Muscle layer of duodenum (tissue), 2 donors: Measurements from ENCODE around the gene RASA3.
"Not testable (repeated sequence)": the region's sequence is repeated elsewhere in the genome, so short reads cannot be mapped to it uniquely, and the experiment has no call there.

Experiments used
- H3K27ac ChIP-seq: one replicate; pipeline ENCODE4 v1.7.0; 2013; ENCODE audit warnings: mild to moderate bottlenecking, low read length
- H3K27me3 ChIP-seq: one replicate; pipeline ENCODE4 v1.7.0; 2013; ENCODE audit warnings: low read depth, mild to moderate bottlenecking, control low read depth, low read length
- H3K36me3 ChIP-seq, 2 donors: one replicate each; pipeline ENCODE4 v1.7.0; 2013; ENCODE audit warnings: low read length in 2 of 2, control low read depth in 1 of 2, mild to moderate bottlenecking in 1 of 2; ENCODE audit not compliant: insufficient read depth in 2 of 2, control insufficient read depth in 1 of 2
- H3K4me1 ChIP-seq, 2 donors: one replicate each; pipeline ENCODE4 v1.7.0; 2013; ENCODE audit warnings: low read length in 2 of 2, mild to moderate bottlenecking in 2 of 2, control low read depth in 1 of 2, moderate library complexity in 1 of 2; ENCODE audit not compliant: insufficient read depth in 2 of 2, control insufficient read depth in 1 of 2
- H3K4me3 ChIP-seq, 2 donors: one replicate each; pipeline ENCODE4 v1.7.0; 2013; ENCODE audit warnings: low read length in 2 of 2, low read depth in 1 of 2, mild to moderate bottlenecking in 1 of 2
- H3K9me3 ChIP-seq, 2 donors: one replicate each; pipeline ENCODE4 v1.7.0; 2013; ENCODE audit warnings: low read length in 2 of 2, control low read depth in 1 of 2, mild to moderate bottlenecking in 1 of 2; ENCODE audit not compliant: control insufficient read depth in 1 of 2
- donor health status: healthy.

Gene RASA3

GRCh38 chr13:113995051-113995601 lies 137.3 kb downstream of the RASA3 start:
- Histone ChIP-seq H3K36me3 (peaks cover 18 to 65% of the 10 kb centered on the region in 2 donors), H3K27me3 (no peaks in the 10 kb centered on the region), H3K4me1 (peaks cover 0 to 4% of the 10 kb centered on the region in 2 donors), H3K4me3 (no peak overlapping the region), H3K9me3 (no peaks in the 10 kb centered on the region), H3K27ac (no peak overlapping the region)

GRCh38 chr13:113992276-113993005 lies 140.0 kb downstream of the RASA3 start:
- Histone ChIP-seq H3K4me1 (no peaks in the 10 kb centered on the region), H3K27ac (no peak overlapping the region), H3K9me3 (no peaks in the 10 kb centered on the region), H3K4me3 (no peak overlapping the region), H3K36me3 (peaks cover 20 to 51% of the 10 kb centered on the region in 2 donors), H3K27me3 (no peaks in the 10 kb centered on the region)

GRCh38 chr13:113991676-113992179 lies 140.7 kb downstream of the RASA3 start:
- peaks cover 20 to 45% of the 10 kb centered on the region in 2 donors for H3K36me3 ChIP-seq
- H3K4me1 ChIP-seq: no peaks in the 10 kb centered on the region
- no peaks in the 10 kb centered on the region for H3K9me3 ChIP-seq
- no peak overlapping the region for H3K4me3 ChIP-seq
- no peak overlapping the region for H3K27ac ChIP-seq
- no peaks in the 10 kb centered on the region for H3K27me3 ChIP-seq

GRCh38 chr13:113991191-113991669 lies 141.2 kb downstream of the RASA3 start:
- Histone ChIP-seq H3K9me3 (no peaks in the 10 kb centered on the region), H3K27me3 (no peaks in the 10 kb centered on the region), H3K36me3 (peaks cover 20 to 40% of the 10 kb centered on the region in 2 donors), H3K4me3 (no peak overlapping the region), H3K4me1 (no peaks in the 10 kb centered on the region), H3K27ac (no peak overlapping the region)

GRCh38 chr13:113990321-113990837 lies 142.0 kb downstream of the RASA3 start:
- no peak overlapping the region for H3K4me3 ChIP-seq
- no peaks in the 10 kb centered on the region for H3K27me3 ChIP-seq
- H3K9me3 ChIP-seq: no peaks in the 10 kb centered on the region
- peaks cover 20 to 37% of the 10 kb centered on the region in 2 donors for H3K36me3 ChIP-seq
- H3K4me1 ChIP-seq: no peaks in the 10 kb centered on the region
- H3K27ac ChIP-seq: no peak overlapping the region

- Histone ChIP-seq H3K9me3 (no peaks in the 10 kb centered on the region), H3K4me1 (no peaks in the 10 kb centered on the region), H3K4me3 (no peak overlapping the region), H3K27me3 (no peaks in the 10 kb centered on the region), H3K27ac (no peak overlapping the region), H3K36me3 (peaks cover 20 to 30% of the 10 kb centered on the region in 2 donors)
Measured at GRCh38 chr13:113989585-113990300, 142.7 kb downstream of the RASA3 start.

GRCh38 chr13:113988859-113989258 lies 143.6 kb downstream of the RASA3 start:
- H3K4me3 ChIP-seq, H3K9me3 ChIP-seq, H3K27me3 ChIP-seq, H3K27ac ChIP-seq, H3K4me1 ChIP-seq: not testable (repeated sequence)
- peaks cover 20 to 28% of the 10 kb centered on the region in 2 donors for H3K36me3 ChIP-seq

GRCh38 chr13:113982296-113982661 lies 150.1 kb downstream of the RASA3 start:
- H3K36me3 ChIP-seq: peaks cover 30 to 41% of the 10 kb centered on the region in 2 donors
- no peaks in the 10 kb centered on the region for H3K9me3 ChIP-seq
- no peak overlapping the region for H3K4me3 ChIP-seq
- H3K27ac ChIP-seq: no peak overlapping the region
- peaks cover 0 to 5% of the 10 kb centered on the region in 2 donors for H3K4me1 ChIP-seq
- no peaks in the 10 kb centered on the region for H3K27me3 ChIP-seq

GRCh38 chr13:113981611-113982295 lies 150.7 kb downstream of the RASA3 start:
- Histone ChIP-seq H3K9me3 (no peaks in the 10 kb centered on the region), H3K4me3 (no peak overlapping the region), H3K27ac (no peak overlapping the region), H3K36me3 (peaks cover 32 to 43% of the 10 kb centered on the region in 2 donors), H3K4me1 (peaks cover 0 to 5% of the 10 kb centered on the region in 2 donors), H3K27me3 (no peaks in the 10 kb centered on the region)

- Histone ChIP-seq H3K9me3 (no peaks in the 10 kb centered on the region), H3K4me1 (peaks cover 0 to 5% of the 10 kb centered on the region in 2 donors), H3K36me3 (peaks cover 32 to 43% of the 10 kb centered on the region in 2 donors), H3K27me3 (no peaks in the 10 kb centered on the region), H3K27ac (no peak overlapping the region), H3K4me3 (no peak overlapping the region)
Measured at GRCh38 chr13:113981194-113981605, 151.2 kb downstream of the RASA3 start.
